CD8-positive, alpha-beta memory T cell (primary cell): ENCODE results near the gene YKT6. TPM values are rescaled to one million over a fixed set of nuclear protein-coding genes. Genes with fewer than 3 reads are reported as not detected.
"Not testable (repeated sequence)": the region's sequence is repeated elsewhere in the genome, so short reads cannot be mapped to it uniquely, and the experiment has no call there.

Source experiments
- CTCF ChIA-PET: fragments of 350-600 bp; sonication (Branson Sonifier 250); formaldehyde crosslinking; loops from one replicate; lab custom pipeline; 2021; ENCODE audit warnings: antibody characterized with exemption; lab: Charles Lee
- POLR2A ChIA-PET: fragments of 350-600 bp; sonication (Branson Sonifier 250); formaldehyde crosslinking; loops from one replicate; lab custom pipeline; 2021; ENCODE audit warnings: antibody characterized with exemption; lab: Charles Lee
- DNase-seq, 5 donors: peaks; one replicate each; pipeline versions ENCODE4 v3.0.0 to v3.0.0-alpha.2; 2020 to 2022; ENCODE audit warnings: mixed read lengths in 1 of 5
- H3K27ac ChIP-seq: one replicate; pipeline ENCODE4 v1.7.0; 2013; ENCODE audit warnings: low read depth, mild to moderate bottlenecking, low read length, moderate library complexity
- H3K27me3 ChIP-seq: 2 replicates; pipeline ENCODE4 v1.7.0; 2013; ENCODE audit warnings: low read length, mild to moderate bottlenecking; ENCODE audit not compliant: insufficient read depth, poor library complexity, severe bottlenecking
- H3K36me3 ChIP-seq: 2 replicates; pipeline ENCODE4 v1.7.0; 2013; ENCODE audit warnings: mild to moderate bottlenecking, low read length, moderate library complexity; ENCODE audit not compliant: insufficient read depth
- H3K4me1 ChIP-seq: 2 replicates; pipeline ENCODE4 v1.7.0; 2013; ENCODE audit warnings: mild to moderate bottlenecking, low read length, moderate library complexity; ENCODE audit not compliant: insufficient read depth
- H3K4me3 ChIP-seq: 2 replicates; pipeline ENCODE4 v1.7.0; 2013; ENCODE audit warnings: mild to moderate bottlenecking, low read length
- H3K9me3 ChIP-seq: 2 replicates; pipeline ENCODE4 v1.7.0; 2013; ENCODE audit warnings: mild to moderate bottlenecking, low read length
- H3K27ac Mint-ChIP-seq, 8 donors: one replicate each; pipeline ENCODE4 v1.8.0; 2020 to 2021; ENCODE audit warnings: mixed read lengths in 8 of 8, mild to moderate bottlenecking in 6 of 8, inconsistent platforms in 3 of 8, moderate library complexity in 3 of 8
- H3K27me3 Mint-ChIP-seq, 2 donors: one replicate each; pipeline ENCODE4 v1.8.0; 2020 to 2021; ENCODE audit warnings: mixed read lengths in 2 of 2, mild to moderate bottlenecking in 1 of 2, moderate library complexity in 1 of 2
- H3K36me3 Mint-ChIP-seq, 3 donors: one replicate each; pipeline ENCODE4 v1.8.0; 2020 to 2021; ENCODE audit warnings: mixed read lengths in 3 of 3, inconsistent platforms in 1 of 3, mild to moderate bottlenecking in 1 of 3
- H3K4me1 Mint-ChIP-seq, 3 donors: one replicate each; pipeline ENCODE4 v1.8.0; 2020 to 2021; ENCODE audit warnings: mixed read lengths in 3 of 3, inconsistent platforms in 1 of 3, mild to moderate bottlenecking in 1 of 3
- H3K4me3 Mint-ChIP-seq, 7 donors: one replicate each; pipeline ENCODE4 v1.8.0; 2020 to 2021; ENCODE audit warnings: mixed read lengths in 7 of 7, mild to moderate bottlenecking in 6 of 7, moderate library complexity in 4 of 7, inconsistent platforms in 2 of 7
- H3K9me3 Mint-ChIP-seq, 5 donors: one replicate each; pipeline ENCODE4 v1.8.0; 2020 to 2022; ENCODE audit warnings: mixed read lengths in 5 of 5, mild to moderate bottlenecking in 3 of 5, moderate library complexity in 2 of 5, inconsistent platforms in 1 of 5
- polyA plus RNA-seq: library from polyadenylated mRNA; unstranded; fragments of 300-500 nt; fragmentation: Illumina TruSeq; gene quantifications from one replicate; pipeline ENCODE4 v1.2.3, GENCODE V29; 2021
- total RNA-seq, 2 experiments: library from RNA; stranded (reverse); gene quantifications; one replicate each; pipeline ENCODE4 v1.2.3, GENCODE V29; 2021

The YKT6 gene
- total and polyA plus RNA-seq, 3 experiments from 2014 or later: 44.9 to 94.6 (median 92.6) TPM

DNA sequence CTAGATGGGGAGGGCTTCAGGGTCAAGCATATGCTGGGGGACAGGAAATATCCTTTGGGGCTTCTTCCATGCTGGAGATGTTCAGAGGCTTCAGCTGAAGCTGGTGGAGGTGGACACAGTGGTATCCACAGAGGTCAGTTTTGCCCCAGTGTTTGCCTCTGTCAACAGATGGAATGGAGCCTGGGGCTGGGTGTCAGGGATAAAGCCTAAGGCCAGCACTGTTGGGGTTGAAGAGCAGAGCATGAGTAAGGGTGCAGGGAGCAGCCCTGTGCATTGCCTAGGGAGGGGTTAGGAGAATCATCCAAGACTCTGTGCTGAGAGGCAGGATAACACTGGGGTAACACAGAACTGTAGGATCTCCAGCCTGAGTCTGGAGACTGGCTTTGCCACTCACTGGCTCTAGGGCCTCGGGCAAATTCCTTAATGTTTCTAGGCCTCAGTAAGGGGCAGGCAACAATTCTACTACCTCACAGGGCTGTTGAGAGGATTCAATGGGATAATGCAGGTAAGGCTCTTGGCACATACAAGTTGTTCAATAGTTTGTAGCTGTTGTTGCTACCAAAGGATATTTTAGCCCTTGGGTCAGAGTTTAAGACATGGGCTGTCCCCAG lies 37.9 kb upstream of the YKT6 start:
- H3K36me3 Mint-ChIP-seq: peaks cover 0 to 4% (median 0%) of the 10 kb centered on the region in 3 donors
- Histone ChIP-seq H3K27me3 (no peaks in the 10 kb centered on the region), H3K36me3 (no peaks in the 10 kb centered on the region), H3K4me1 (no peaks in the 10 kb centered on the region), H3K9me3 (no peaks in the 10 kb centered on the region), H3K27ac (no peak overlapping the region), H3K4me3 (no peak overlapping the region)
- POLR2A ChIA-PET: no interaction called here
- no peak overlapping the region for H3K27ac Mint-ChIP-seq
- CTCF ChIA-PET: no interaction called here
- H3K4me1 Mint-ChIP-seq: peaks cover 2 to 6% (median 6%) of the 10 kb centered on the region in 3 donors
- H3K9me3 Mint-ChIP-seq: peaks cover 0 to 9% (median 5%) of the 10 kb centered on the region in 5 donors
- peaks cover 3 to 15% of the 10 kb centered on the region in 2 donors for H3K27me3 Mint-ChIP-seq
- H3K4me3 Mint-ChIP-seq: no peak overlapping the region
- no peak for DNase-seq

DNA sequence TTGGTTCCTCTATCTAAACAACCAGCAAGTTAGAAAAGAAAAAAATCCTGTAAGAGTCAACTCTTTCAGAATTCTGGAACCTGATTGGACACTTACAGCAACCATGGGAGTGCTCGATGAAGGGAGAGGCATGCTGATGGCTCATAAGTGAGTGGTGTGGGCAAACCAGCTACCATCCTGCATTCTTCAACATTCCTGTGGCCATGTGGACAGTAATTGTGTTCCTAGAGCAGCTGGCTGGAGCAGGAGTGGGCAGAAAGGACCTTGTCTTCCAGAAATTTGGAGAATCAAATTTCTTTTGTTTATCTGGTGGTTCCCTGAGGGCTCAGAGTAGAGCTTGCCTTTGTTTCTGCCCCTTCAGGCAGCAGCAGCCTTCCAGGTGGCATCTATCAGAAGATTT lies 37.2 kb upstream of the YKT6 start:
- Mint-ChIP-seq H3K4me3 (no peak overlapping the region), H3K27ac (no peak overlapping the region), H3K27me3 (peaks cover 0 to 15% of the 10 kb centered on the region in 2 donors), H3K4me1 (peaks cover 2 to 8% (median 6%) of the 10 kb centered on the region in 3 donors), H3K36me3 (peaks cover 0 to 2% (median 0%) of the 10 kb centered on the region in 3 donors), H3K9me3 (peaks cover 0 to 9% (median 5%) of the 10 kb centered on the region in 5 donors)
- no peaks in the 10 kb centered on the region for H3K4me1 ChIP-seq
- POLR2A ChIA-PET: no interaction called here
- no peak overlapping the region for H3K4me3 ChIP-seq
- H3K27ac ChIP-seq: no peak overlapping the region
- H3K9me3 ChIP-seq: no peaks in the 10 kb centered on the region
- no peaks in the 10 kb centered on the region for H3K27me3 ChIP-seq
- no peaks in the 10 kb centered on the region for H3K36me3 ChIP-seq
- CTCF ChIA-PET: no interaction called here
- no peak for DNase-seq

DNA sequence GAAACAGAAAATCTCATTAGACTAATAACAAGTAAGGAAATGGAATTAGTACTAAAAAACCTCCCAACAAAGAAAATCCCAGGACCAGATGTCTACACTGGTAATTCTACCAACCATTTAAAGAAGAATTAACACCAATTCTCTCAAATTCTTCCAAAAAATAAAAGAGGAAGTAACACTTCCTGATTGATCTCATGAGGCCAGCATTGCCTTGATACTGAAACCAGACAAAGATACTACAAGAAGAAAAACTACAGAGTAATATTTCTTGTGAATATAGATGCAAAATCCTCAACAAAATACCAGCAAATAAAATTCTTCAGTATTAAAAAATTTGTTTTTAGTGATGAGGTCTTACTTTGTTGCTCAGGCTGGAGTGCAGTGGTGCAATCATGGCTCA lies 32.9 kb upstream of the YKT6 start:
- DNase-seq: no peak
- peaks cover 0 to 3% (median 2%) of the 10 kb centered on the region in 3 donors for H3K36me3 Mint-ChIP-seq
- no peak overlapping the region for H3K27ac ChIP-seq
- H3K4me3 ChIP-seq: no peak overlapping the region
- H3K4me1 ChIP-seq: no peaks in the 10 kb centered on the region
- no peaks in the 10 kb centered on the region for H3K9me3 ChIP-seq
- H3K4me1 Mint-ChIP-seq: peaks cover 2 to 9% (median 8%) of the 10 kb centered on the region in 3 donors
- peaks cover 0 to 11% (median 7%) of the 10 kb centered on the region in 5 donors for H3K9me3 Mint-ChIP-seq
- peaks cover 3 to 20% of the 10 kb centered on the region in 2 donors for H3K27me3 Mint-ChIP-seq
- no peak overlapping the region for H3K4me3 Mint-ChIP-seq
- H3K27me3 ChIP-seq: no peaks in the 10 kb centered on the region
- ChIA-PET CTCF (no interaction called here), POLR2A (no interaction called here)
- no peaks in the 10 kb centered on the region for H3K36me3 ChIP-seq
- H3K27ac Mint-ChIP-seq: no peak overlapping the region

DNA sequence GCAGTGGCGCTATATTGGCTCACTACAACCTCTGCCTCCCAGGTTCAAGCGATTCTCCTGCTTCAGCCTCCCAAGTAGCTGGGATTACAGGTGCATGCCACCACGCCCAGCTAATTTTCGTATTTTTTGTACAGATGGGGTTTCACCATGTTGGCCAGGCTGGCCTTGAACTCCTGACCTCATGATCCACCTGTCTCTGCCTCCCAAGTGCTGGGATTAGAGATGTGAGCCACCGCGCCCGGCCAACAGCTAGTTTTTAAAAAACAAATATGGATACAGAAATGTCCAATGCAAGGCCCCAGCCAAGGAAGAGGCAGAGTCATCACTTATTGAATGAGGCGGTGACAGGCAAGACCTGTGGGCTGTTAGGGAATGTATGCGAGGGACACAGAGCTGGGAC lies 28.9 kb upstream of the YKT6 start:
- CTCF ChIA-PET, H3K4me1 ChIP-seq, H3K4me3 ChIP-seq, POLR2A ChIA-PET, DNase-seq, H3K36me3 ChIP-seq, H3K9me3 ChIP-seq, H3K27ac ChIP-seq, H3K27ac Mint-ChIP-seq, H3K9me3 Mint-ChIP-seq, H3K4me1 Mint-ChIP-seq, H3K27me3 ChIP-seq, H3K4me3 Mint-ChIP-seq, H3K36me3 Mint-ChIP-seq: not testable (repeated sequence)
- H3K27me3 Mint-ChIP-seq: peaks cover 5 to 29% of the 10 kb centered on the region in 2 donors

DNA sequence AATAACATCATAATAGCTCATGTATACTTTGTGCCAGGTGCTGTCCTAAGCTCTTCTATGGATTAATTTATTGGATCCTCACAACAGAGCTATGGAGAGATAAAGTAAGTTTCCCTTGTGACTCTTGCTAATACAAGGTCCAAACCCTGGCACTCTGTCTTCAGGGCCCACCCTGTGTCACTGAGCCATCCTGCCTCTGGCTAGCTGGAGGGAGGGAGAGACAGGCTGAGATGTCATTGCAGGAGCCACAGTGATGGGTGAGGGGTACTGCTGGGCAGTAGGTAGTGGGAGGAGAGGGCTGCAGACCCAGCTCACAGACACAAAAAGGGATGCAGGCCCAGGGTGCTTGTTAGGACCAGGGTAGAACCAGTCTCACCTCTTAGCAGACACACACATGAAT lies 28.4 kb upstream of the YKT6 start:
- peaks cover 2 to 9% (median 7%) of the 10 kb centered on the region in 3 donors for H3K4me1 Mint-ChIP-seq
- CTCF ChIA-PET: no interaction called here
- POLR2A ChIA-PET: no interaction called here

DNA sequence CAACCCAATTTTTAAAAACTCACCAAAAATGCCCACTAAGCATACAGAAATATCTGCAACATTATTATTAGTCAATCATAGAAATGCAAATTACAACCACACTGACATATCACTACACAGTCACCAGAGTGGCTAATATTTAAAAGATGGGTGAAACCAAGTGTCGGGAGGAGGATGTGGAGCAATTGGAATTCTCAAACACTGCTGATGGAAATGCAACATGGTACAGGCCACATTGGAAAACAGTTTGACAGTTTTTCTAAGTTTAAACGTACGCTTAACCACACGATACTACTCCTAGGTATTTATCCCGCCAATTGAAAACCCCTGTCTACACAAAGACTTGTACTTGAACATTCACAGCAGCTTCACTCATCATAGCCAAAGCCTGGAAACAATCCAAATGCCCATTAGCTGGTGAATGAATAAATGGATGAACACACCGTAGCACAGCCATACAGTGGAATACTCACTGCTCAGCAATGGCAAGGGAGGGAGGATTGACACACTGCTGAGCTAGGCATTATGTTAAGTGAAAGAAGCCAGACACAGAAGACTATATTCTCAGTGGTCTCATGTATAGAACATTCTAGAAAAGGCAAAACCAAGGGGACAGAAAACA lies 27.9 kb upstream of the YKT6 start:
- CTCF ChIA-PET: no interaction called here
- peaks cover 0 to 9% (median 0%) of the 10 kb centered on the region in 3 donors for H3K36me3 Mint-ChIP-seq
- Histone ChIP-seq H3K27ac (no peak overlapping the region), H3K27me3 (peaks cover 9% of the 10 kb centered on the region), H3K9me3 (no peaks in the 10 kb centered on the region), H3K4me1 (no peaks in the 10 kb centered on the region), H3K36me3 (no peaks in the 10 kb centered on the region), H3K4me3 (no peak overlapping the region)
- H3K27ac Mint-ChIP-seq: no peak overlapping the region
- H3K4me1 Mint-ChIP-seq: peaks cover under 1 to 3% (median 1%) of the 10 kb centered on the region in 3 donors
- no peak overlapping the region for H3K4me3 Mint-ChIP-seq
- peaks cover 5 to 37% of the 10 kb centered on the region in 2 donors for H3K27me3 Mint-ChIP-seq
- peaks cover 0 to 3% (median 2%) of the 10 kb centered on the region in 5 donors for H3K9me3 Mint-ChIP-seq
- POLR2A ChIA-PET: no interaction called here
- DNase-seq: no peak

More for the DNA sequence above, 28.4 kb upstream of the YKT6 start:
- no peaks in the 10 kb centered on the region for H3K9me3 ChIP-seq
- H3K36me3 Mint-ChIP-seq: peaks cover 0 to 9% (median 0%) of the 10 kb centered on the region in 3 donors
- peaks cover 5 to 34% of the 10 kb centered on the region in 2 donors for H3K27me3 Mint-ChIP-seq
- H3K4me1 ChIP-seq: no peaks in the 10 kb centered on the region
- no peak overlapping the region for H3K27ac ChIP-seq
- H3K27me3 ChIP-seq: peaks cover 9% of the 10 kb centered on the region
- no peak for DNase-seq
- no peak overlapping the region for H3K27ac Mint-ChIP-seq
- no peak overlapping the region for H3K4me3 Mint-ChIP-seq
- H3K4me3 ChIP-seq: no peak overlapping the region
- H3K36me3 ChIP-seq: no peaks in the 10 kb centered on the region
- H3K9me3 Mint-ChIP-seq: peaks cover 0 to 3% (median 2%) of the 10 kb centered on the region in 5 donors

DNA sequence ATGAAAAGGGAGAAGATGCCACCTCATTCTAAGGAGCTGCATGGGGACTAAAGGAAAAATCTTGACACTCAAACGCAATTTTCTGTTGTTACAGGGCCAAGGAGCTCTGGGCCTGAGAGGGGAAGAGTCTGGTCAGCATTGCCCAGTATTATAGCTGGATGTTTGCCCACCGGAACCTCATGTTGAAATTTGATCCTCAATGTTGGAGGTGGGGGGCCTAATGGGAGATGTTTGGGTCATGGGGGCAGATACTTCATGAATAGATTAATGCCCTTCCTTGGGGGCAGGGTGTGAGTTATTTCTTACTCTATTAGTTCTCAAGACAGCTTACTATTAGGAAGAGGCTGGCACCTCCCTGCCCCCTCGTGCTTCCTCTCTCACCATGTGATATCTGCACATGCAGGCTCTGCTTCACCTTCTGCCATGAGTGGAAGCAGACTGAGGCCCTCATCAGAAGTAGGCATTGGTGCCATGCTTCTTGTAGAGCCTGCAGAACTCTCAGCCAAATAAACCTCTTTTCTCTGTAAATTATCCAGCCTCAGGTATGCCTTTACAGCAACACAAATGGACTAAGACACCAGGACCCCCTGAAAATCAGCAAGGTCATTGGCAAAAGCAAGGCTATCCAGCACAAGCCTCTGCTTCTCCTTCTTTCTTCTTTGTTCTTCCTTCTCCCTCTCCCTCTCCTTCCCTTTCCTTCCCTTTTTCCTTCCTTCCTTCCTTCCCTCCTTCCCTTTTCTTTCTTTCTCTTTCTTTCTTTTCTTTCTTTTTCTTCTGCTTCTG lies 26.7 kb upstream of the YKT6 start:
- Histone ChIP-seq H3K4me3 (no peak overlapping the region), H3K4me1 (no peaks in the 10 kb centered on the region), H3K36me3 (no peaks in the 10 kb centered on the region), H3K9me3 (no peaks in the 10 kb centered on the region), H3K27ac (no peak overlapping the region), H3K27me3 (peaks cover 9% of the 10 kb centered on the region)
- POLR2A ChIA-PET: no interaction called here
- H3K36me3 Mint-ChIP-seq: peaks cover 0 to 9% (median 0%) of the 10 kb centered on the region in 3 donors
- peak overlapping the region in 1 of 8 donors; percentile 77 for H3K27ac Mint-ChIP-seq
- peaks cover 7 to 46% of the 10 kb centered on the region in 2 donors for H3K27me3 Mint-ChIP-seq
- CTCF ChIA-PET: no interaction called here
- no peak overlapping the region for H3K4me3 Mint-ChIP-seq
- no peak for DNase-seq
- peaks cover 0 to 3% (median 2%) of the 10 kb centered on the region in 5 donors for H3K9me3 Mint-ChIP-seq
- no peaks in the 10 kb centered on the region for H3K4me1 Mint-ChIP-seq

DNA sequence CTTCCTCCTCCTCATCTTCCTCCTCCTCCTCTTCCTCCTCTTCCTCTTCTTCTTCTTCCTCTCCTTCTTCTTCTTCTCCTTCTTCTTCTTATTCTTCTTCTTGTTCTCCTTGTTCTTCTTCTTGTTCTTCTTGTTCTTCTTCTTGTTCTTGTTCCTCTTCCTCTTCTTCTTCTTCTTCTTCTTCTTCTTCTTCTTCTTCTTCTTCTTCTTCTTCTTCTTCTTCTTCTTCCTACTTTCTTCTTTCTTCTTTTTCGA lies 26.2 kb upstream of the YKT6 start:
- H3K4me3 ChIP-seq, CTCF ChIA-PET, H3K27ac Mint-ChIP-seq, H3K36me3 ChIP-seq, H3K4me1 Mint-ChIP-seq, H3K9me3 Mint-ChIP-seq, POLR2A ChIA-PET, H3K36me3 Mint-ChIP-seq, H3K9me3 ChIP-seq, H3K4me1 ChIP-seq, H3K27me3 ChIP-seq, DNase-seq, H3K27ac ChIP-seq, H3K4me3 Mint-ChIP-seq: not testable (repeated sequence)
- H3K27me3 Mint-ChIP-seq: peaks cover 6 to 50% of the 10 kb centered on the region in 2 donors
